ENCODE data around the gene AUTS2.

The AUTS2 gene

GRCh38 chr7:70631718-70632117 lies 1033.4 kb downstream of the AUTS2 start:
- DNase-seq, result no peak
- Mint-ChIP-seq H3K4me1 (ENCODE audit: low read depth) (peaks cover 12% of the 10 kb centered on the region), H3K4me3 (no peak overlapping the region), H3K36me3 (ENCODE audit: low read depth) (no peaks in the 10 kb centered on the region), H3K27ac (no peak overlapping the region), H3K27me3 (peaks cover 10% of the 10 kb centered on the region), H3K9me3 (peaks cover 2% of the 10 kb centered on the region)

GRCh38 chr7:70632400-70632799 lies 1034.1 kb downstream of the AUTS2 start:
- Mint-ChIP-seq H3K9me3 (peaks cover 2% of the 10 kb centered on the region), H3K4me1 (ENCODE audit: low read depth) (peaks cover 14% of the 10 kb centered on the region), H3K27me3 (peaks cover 5% of the 10 kb centered on the region), H3K36me3 (ENCODE audit: low read depth) (no peaks in the 10 kb centered on the region), H3K27ac (no peak overlapping the region), H3K4me3 (no peak overlapping the region)
- DNase-seq, result no peak

GRCh38 chr7:70634071-70634470 lies 1035.8 kb downstream of the AUTS2 start:
- H3K27me3 Mint-ChIP-seq, result no peaks in the 10 kb centered on the region
- peaks cover 18% of the 10 kb centered on the region for H3K4me1 Mint-ChIP-seq (ENCODE audit: low read depth)
- H3K27ac Mint-ChIP-seq, result no peak overlapping the region
- no peak for DNase-seq
- H3K9me3 Mint-ChIP-seq, result no peaks in the 10 kb centered on the region
- no peak overlapping the region for H3K4me3 Mint-ChIP-seq
- H3K36me3 Mint-ChIP-seq (ENCODE audit: low read depth), result no peaks in the 10 kb centered on the region

GRCh38 chr7:70634610-70635068 lies 1036.4 kb downstream of the AUTS2 start:
- Mint-ChIP-seq H3K4me1 (ENCODE audit: low read depth) (peaks cover 18% of the 10 kb centered on the region), H3K9me3 (no peaks in the 10 kb centered on the region), H3K4me3 (no peak overlapping the region), H3K27ac (no peak overlapping the region), H3K27me3 (no peaks in the 10 kb centered on the region), H3K36me3 (ENCODE audit: low read depth) (no peaks in the 10 kb centered on the region)
- no peak for DNase-seq

GRCh38 chr7:70635633-70636032 lies 1037.4 kb downstream of the AUTS2 start:
- H3K27me3 Mint-ChIP-seq, result no peaks in the 10 kb centered on the region
- no peak for DNase-seq
- peaks cover 18% of the 10 kb centered on the region for H3K4me1 Mint-ChIP-seq (ENCODE audit: low read depth)
- H3K27ac Mint-ChIP-seq, result no peak overlapping the region
- no peaks in the 10 kb centered on the region for H3K36me3 Mint-ChIP-seq (ENCODE audit: low read depth)
- H3K9me3 Mint-ChIP-seq, result no peaks in the 10 kb centered on the region
- H3K4me3 Mint-ChIP-seq, result no peak overlapping the region

GRCh38 chr7:70636169-70636568 lies 1037.9 kb downstream of the AUTS2 start:
- no peak overlapping the region for H3K27ac Mint-ChIP-seq
- no peak for DNase-seq
- no peak overlapping the region for H3K4me3 Mint-ChIP-seq
- H3K36me3 Mint-ChIP-seq (ENCODE audit: low read depth), result no peaks in the 10 kb centered on the region
- no peaks in the 10 kb centered on the region for H3K9me3 Mint-ChIP-seq
- peaks cover 18% of the 10 kb centered on the region for H3K4me1 Mint-ChIP-seq (ENCODE audit: low read depth)
- no peaks in the 10 kb centered on the region for H3K27me3 Mint-ChIP-seq

GRCh38 chr7:70637726-70638125 lies 1039.5 kb downstream of the AUTS2 start:
- no peak overlapping the region for H3K27ac Mint-ChIP-seq
- no peak overlapping the region for H3K4me3 Mint-ChIP-seq
- no peaks in the 10 kb centered on the region for H3K9me3 Mint-ChIP-seq
- H3K36me3 Mint-ChIP-seq (ENCODE audit: low read depth), result no peaks in the 10 kb centered on the region
- DNase-seq, result no peak
- H3K27me3 Mint-ChIP-seq, result no peaks in the 10 kb centered on the region
- H3K4me1 Mint-ChIP-seq (ENCODE audit: low read depth), result peaks cover 18% of the 10 kb centered on the region

GRCh38 chr7:70638158-70639107 lies 1040.2 kb downstream of the AUTS2 start:
- Mint-ChIP-seq H3K4me1 (ENCODE audit: low read depth) (peaks cover 18% of the 10 kb centered on the region), H3K27ac (no peak overlapping the region), H3K9me3 (no peaks in the 10 kb centered on the region), H3K27me3 (no peaks in the 10 kb centered on the region), H3K4me3 (no peak overlapping the region), H3K36me3 (ENCODE audit: low read depth) (no peaks in the 10 kb centered on the region)
- no peak for DNase-seq

GRCh38 chr7:70640266-70640833 lies 1042.1 kb downstream of the AUTS2 start:
- Mint-ChIP-seq H3K4me1 (ENCODE audit: low read depth) (peaks cover 8% of the 10 kb centered on the region), H3K27me3 (peaks cover 2% of the 10 kb centered on the region), H3K36me3 (ENCODE audit: low read depth) (no peaks in the 10 kb centered on the region), H3K27ac (no peak overlapping the region), H3K4me3 (no peak overlapping the region), H3K9me3 (no peaks in the 10 kb centered on the region)
- DNase-seq, result no peak

GRCh38 chr7:70641882-70642281 lies 1043.6 kb downstream of the AUTS2 start:
- H3K9me3 Mint-ChIP-seq, result no peaks in the 10 kb centered on the region

GRCh38 chr7:70645279-70645678 lies 1047.0 kb downstream of the AUTS2 start:
- Mint-ChIP-seq H3K9me3 (no peaks in the 10 kb centered on the region), H3K27ac (no peak overlapping the region), H3K27me3 (peaks cover 5% of the 10 kb centered on the region), H3K4me1 (ENCODE audit: low read depth) (peaks cover 23% of the 10 kb centered on the region), H3K36me3 (ENCODE audit: low read depth) (no peaks in the 10 kb centered on the region), H3K4me3 (no peak overlapping the region)
- no peak for DNase-seq

More at GRCh38 chr7:70641882-70642281, 1043.6 kb downstream of the AUTS2 start:
- no peaks in the 10 kb centered on the region for H3K36me3 Mint-ChIP-seq (ENCODE audit: low read depth)
- no peak for DNase-seq
- no peak overlapping the region for H3K27ac Mint-ChIP-seq
- H3K4me1 Mint-ChIP-seq (ENCODE audit: low read depth), result peaks cover 7% of the 10 kb centered on the region
- H3K27me3 Mint-ChIP-seq, result peaks cover 5% of the 10 kb centered on the region
- no peak overlapping the region for H3K4me3 Mint-ChIP-seq

GRCh38 chr7:70645876-70646351 lies 1047.6 kb downstream of the AUTS2 start:
- H3K27me3 Mint-ChIP-seq, result peaks cover 5% of the 10 kb centered on the region
- no peak overlapping the region for H3K27ac Mint-ChIP-seq
- peaks cover 28% of the 10 kb centered on the region for H3K4me1 Mint-ChIP-seq (ENCODE audit: low read depth)
- H3K9me3 Mint-ChIP-seq, result peaks cover 4% of the 10 kb centered on the region
- H3K36me3 Mint-ChIP-seq (ENCODE audit: low read depth), result no peaks in the 10 kb centered on the region
- DNase-seq, result no peak
- H3K4me3 Mint-ChIP-seq, result no peak overlapping the region

- no peak overlapping the region for H3K27ac Mint-ChIP-seq
- no peak overlapping the region for H3K4me3 Mint-ChIP-seq
- peaks cover 4% of the 10 kb centered on the region for H3K9me3 Mint-ChIP-seq
- peaks cover 5% of the 10 kb centered on the region for H3K27me3 Mint-ChIP-seq
- H3K4me1 Mint-ChIP-seq (ENCODE audit: low read depth), result peaks cover 28% of the 10 kb centered on the region
- DNase-seq, result no peak
- no peaks in the 10 kb centered on the region for H3K36me3 Mint-ChIP-seq (ENCODE audit: low read depth)
These were observed 1048.4 kb downstream of the AUTS2 start for GRCh38 chr7:70646536-70647248.

- peaks cover 28% of the 10 kb centered on the region for H3K4me1 Mint-ChIP-seq (ENCODE audit: low read depth)
- peaks cover 4% of the 10 kb centered on the region for H3K9me3 Mint-ChIP-seq
- peak overlapping the region; percentile 73 for H3K27ac Mint-ChIP-seq
- H3K4me3 Mint-ChIP-seq, result peak overlapping the region; percentile 26
- DNase-seq, result peak; percentile 78
- H3K36me3 Mint-ChIP-seq (ENCODE audit: low read depth), result no peaks in the 10 kb centered on the region
- peaks cover 5% of the 10 kb centered on the region for H3K27me3 Mint-ChIP-seq
These were observed 1049.7 kb downstream of the AUTS2 start for GRCh38 chr7:70647801-70648498.

Measured in activated T-cell treated with anti-CD3 and anti-CD28 coated beads, Interleukin-2, amount 50 U/mL, for 24 hours (primary cell).